ENCODE data around the gene LRRTM4. TPM values are rescaled to one million over a fixed set of nuclear protein-coding genes. Genes with fewer than 3 reads are reported as not detected.

Gene LRRTM4
- total and polyA plus RNA-seq, 8 donors = 0.38 to 3.3 (median 2.0) TPM

GRCh38 chr2:76849086-76849485 is 673.1 kb downstream of the LRRTM4 start:
- H3K27ac ChIP-seq = no peak overlapping the region
- no peak overlapping the region for H3K4me3 ChIP-seq
- TF ChIP-seq CTCF (IDR thresholded peaks at IDR 0.05) = no peak
- ATAC-seq (no peak), DNase-seq (no peak)
- no peaks in the 10 kb centered on the region for H3K27me3 ChIP-seq
- H3K4me1 ChIP-seq = no peaks in the 10 kb centered on the region
- no peaks in the 10 kb centered on the region for H3K9me3 ChIP-seq
- H3K36me3 ChIP-seq = no peaks in the 10 kb centered on the region
- intact Hi-C loops (cut with DNase I) = no loop called here

- no peaks in the 10 kb centered on the region for H3K4me1 ChIP-seq
- TF ChIP-seq CTCF (IDR thresholded peaks at IDR 0.05) = no peak
These were observed 682.4 kb downstream of the LRRTM4 start for GRCh38 chr2:76839826-76840225.

GRCh38 chr2:76829374-76830234 is 692.6 kb downstream of the LRRTM4 start:
- DNase-seq = no peak
- Histone ChIP-seq H3K4me3 (no peak overlapping the region), H3K4me1 (no peaks in the 10 kb centered on the region), H3K36me3 (no peaks in the 10 kb centered on the region), H3K27me3 (no peaks in the 10 kb centered on the region), H3K27ac (no peak overlapping the region), H3K9me3 (no peaks in the 10 kb centered on the region)
- no peak for ATAC-seq
- intact Hi-C loops (cut with DNase I) = no loop called here
- TF ChIP-seq CTCF (IDR thresholded peaks at IDR 0.05) = no peak

More at GRCh38 chr2:76839826-76840225, 682.4 kb downstream of the LRRTM4 start:
- no peak for DNase-seq
- Histone ChIP-seq H3K27me3 (no peaks in the 10 kb centered on the region), H3K27ac (no peak overlapping the region), H3K4me3 (no peak overlapping the region), H3K9me3 (no peaks in the 10 kb centered on the region), H3K36me3 (no peaks in the 10 kb centered on the region)
- intact Hi-C loops (cut with DNase I) = no loop called here
- no peak for ATAC-seq

GRCh38 chr2:76826691-76827090 is 695.5 kb downstream of the LRRTM4 start:
- DNase-seq (no peak), ATAC-seq (no peak)
- H3K9me3 ChIP-seq = no peaks in the 10 kb centered on the region
- intact Hi-C loops (cut with DNase I) = no loop called here
- H3K4me3 ChIP-seq = no peak overlapping the region
- no peaks in the 10 kb centered on the region for H3K27me3 ChIP-seq
- no peaks in the 10 kb centered on the region for H3K4me1 ChIP-seq
- H3K36me3 ChIP-seq = no peaks in the 10 kb centered on the region
- no peak overlapping the region for H3K27ac ChIP-seq
- TF ChIP-seq CTCF (IDR thresholded peaks at IDR 0.05) = no peak

- Histone ChIP-seq H3K27me3 (no peaks in the 10 kb centered on the region), H3K27ac (no peak overlapping the region), H3K36me3 (no peaks in the 10 kb centered on the region), H3K9me3 (no peaks in the 10 kb centered on the region), H3K4me3 (no peak overlapping the region), H3K4me1 (no peaks in the 10 kb centered on the region)
- DNase-seq (no peak), ATAC-seq (no peak)
- TF ChIP-seq CTCF (IDR thresholded peaks at IDR 0.05) = no peak
- intact Hi-C loops (cut with DNase I) = no loop called here
These were observed 696.8 kb downstream of the LRRTM4 start for GRCh38 chr2:76825140-76825970.

All from left lung (tissue), 10 donors.